SK-N-SH (cell line): ENCODE data around the gene SMIM7.

Experiments
- CTCF ChIP-seq: fragments of 200-600 bp; sonication (generic); IDR thresholded peaks from 2 replicates; pipeline ENCODE4 v1.6.1; 2017; ENCODE audit warnings: antibody characterized with exemption, mild to moderate bottlenecking, moderate library complexity
- JUND ChIP-seq: IDR thresholded peaks from 2 replicates; pipeline ENCODE4 v1.4.0; 2012
- RAD21 ChIP-seq: IDR thresholded peaks from 2 replicates; pipeline ENCODE4 v1.6.1; 2012; ENCODE audit warnings: mild to moderate bottlenecking, low read length

- TF ChIP-seq CTCF, result no peak
- TF ChIP-seq JUND, result no peak
- TF ChIP-seq RAD21, result no peak
Measured at GRCh38 chr19:16601378-16602052, 58.4 kb downstream of the SMIM7 start.
